Mesenchymal stem cell (in vitro differentiated cells and primary cell): ENCODE measurements around the gene PODXL.

ENCODE experiments used
- DNase-seq: peaks from one replicate; pipeline ENCODE4 v3.0.0-alpha.2; 2013
- H2AFZ ChIP-seq: one replicate; pipeline ENCODE4 v1.6.1; 2013; ENCODE audit warnings: low read depth, mild to moderate bottlenecking, control low read depth, inconsistent platforms, low read length, moderate library complexity
- H2AK5ac ChIP-seq: 2 replicates; pipeline ENCODE4 v1.6.1; 2013; ENCODE audit warnings: low read length, moderate library complexity, mild to moderate bottlenecking, inconsistent platforms; ENCODE audit not compliant: severe bottlenecking
- H2BK120ac ChIP-seq: one replicate; pipeline ENCODE4 v1.6.1; 2013; ENCODE audit warnings: low read depth, mild to moderate bottlenecking, inconsistent platforms, low read length, moderate library complexity
- H2BK12ac ChIP-seq, 2 experiments: one replicate each; pipeline ENCODE4 v1.6.1; 2013; ENCODE audit warnings: inconsistent platforms in 2 of 2, low read length in 2 of 2, mild to moderate bottlenecking in 2 of 2, moderate library complexity in 2 of 2, control low read depth in 1 of 2
- H2BK15ac ChIP-seq: one replicate; pipeline ENCODE4 v1.6.1; 2013; ENCODE audit warnings: mild to moderate bottlenecking, low read depth, inconsistent platforms; ENCODE audit not compliant: poor library complexity, severe bottlenecking
- H2BK5ac ChIP-seq: 2 replicates; pipeline ENCODE4 v1.6.1; 2013; ENCODE audit warnings: low read depth, mild to moderate bottlenecking, low read length, control low read depth, inconsistent platforms; ENCODE audit not compliant: poor library complexity, severe bottlenecking
- H3K14ac ChIP-seq, 2 experiments: one replicate each; pipeline ENCODE4 v1.6.1; 2013; ENCODE audit warnings: inconsistent platforms in 2 of 2, low read length in 2 of 2, control low read depth in 1 of 2, mild to moderate bottlenecking in 1 of 2, moderate library complexity in 1 of 2
- H3K18ac ChIP-seq, 2 experiments: one replicate each; pipeline ENCODE4 v1.6.1; 2013; ENCODE audit warnings: inconsistent platforms in 2 of 2, low read length in 2 of 2, control low read depth in 1 of 2, low read depth in 1 of 2, mild to moderate bottlenecking in 1 of 2
- H3K23ac ChIP-seq, 2 experiments: one replicate each; pipeline ENCODE4 v1.6.1; 2013; ENCODE audit warnings: inconsistent platforms in 2 of 2, low read length in 2 of 2, mild to moderate bottlenecking in 2 of 2, moderate library complexity in 2 of 2, control low read depth in 1 of 2
- H3K27ac ChIP-seq: 2 replicates; pipeline ENCODE4 v1.5.1; 2013; ENCODE audit warnings: mild to moderate bottlenecking, moderate library complexity, low read length, control low read depth, inconsistent platforms; ENCODE audit not compliant: poor library complexity, severe bottlenecking
- H3K27me3 ChIP-seq, 2 experiments: 2 replicates each; pipeline versions ENCODE4 v1.6.1 to v1.7.0; 2013; ENCODE audit warnings: low read length in 2 of 2, mild to moderate bottlenecking in 2 of 2, moderate library complexity in 2 of 2, control low read depth in 1 of 2, inconsistent platforms in 1 of 2; ENCODE audit not compliant: control insufficient read depth in 1 of 2, insufficient read depth in 1 of 2
- H3K36me3 ChIP-seq, 2 experiments: 2 replicates each; pipeline versions ENCODE4 v1.6.1 to v1.7.0; 2013; ENCODE audit warnings: low read length in 2 of 2, control low read depth in 1 of 2, inconsistent platforms in 1 of 2, low read depth in 1 of 2, mild to moderate bottlenecking in 1 of 2; ENCODE audit not compliant: insufficient read depth in 2 of 2, control insufficient read depth in 1 of 2
- H3K4ac ChIP-seq, 2 experiments: one replicate each; pipeline ENCODE4 v1.6.1; 2013; ENCODE audit warnings: inconsistent platforms in 2 of 2, low read length in 2 of 2, mild to moderate bottlenecking in 2 of 2, moderate library complexity in 2 of 2, control low read depth in 1 of 2, low read depth in 1 of 2
- H3K4me1 ChIP-seq: 2 replicates; pipeline ENCODE4 v1.6.1; 2013; ENCODE audit warnings: low read depth, low read length, control low read depth; ENCODE audit not compliant: control insufficient read depth, insufficient read depth
- H3K4me2 ChIP-seq: 2 replicates; pipeline ENCODE4 v1.6.1; 2013; ENCODE audit warnings: low read length, mild to moderate bottlenecking, inconsistent platforms; ENCODE audit not compliant: poor library complexity, severe bottlenecking
- H3K4me3 ChIP-seq, 2 experiments: 2 replicates each; pipeline versions ENCODE4 v1.5.1 to v1.7.0; 2013; ENCODE audit warnings: low read length in 2 of 2, mild to moderate bottlenecking in 2 of 2, control low read depth in 1 of 2, low read depth in 1 of 2; ENCODE audit not compliant: insufficient read depth in 1 of 2
- H3K79me1 ChIP-seq: replicated peaks from 2 replicates; pipeline ENCODE4 v1.6.1; 2013; ENCODE audit warnings: mild to moderate bottlenecking, control low read depth, low read length, inconsistent platforms; ENCODE audit not compliant: poor library complexity, severe bottlenecking
- H3K9ac ChIP-seq: 2 replicates; pipeline ENCODE4 v1.7.0; 2013; ENCODE audit warnings: mild to moderate bottlenecking, low read length, moderate library complexity
- H3K9me3 ChIP-seq: 2 replicates; pipeline ENCODE4 v1.7.0; 2013; ENCODE audit warnings: mild to moderate bottlenecking, low read length; ENCODE audit not compliant: control insufficient read depth
- H4K8ac ChIP-seq: one replicate; pipeline ENCODE4 v1.6.1; 2013; ENCODE audit warnings: inconsistent platforms, mild to moderate bottlenecking, low read length, moderate library complexity
- H4K91ac ChIP-seq: one replicate; pipeline ENCODE4 v1.6.1; 2013; ENCODE audit warnings: mild to moderate bottlenecking, low read length, inconsistent platforms
- WGBS: methylation state at CpG from one replicate; pipeline ENCODE4 v1.1.7; 2013; ENCODE audit warnings: mixed read lengths; 5-methylcytosine and 5-hydroxymethylcytosine counted together

Gene PODXL

DNA sequence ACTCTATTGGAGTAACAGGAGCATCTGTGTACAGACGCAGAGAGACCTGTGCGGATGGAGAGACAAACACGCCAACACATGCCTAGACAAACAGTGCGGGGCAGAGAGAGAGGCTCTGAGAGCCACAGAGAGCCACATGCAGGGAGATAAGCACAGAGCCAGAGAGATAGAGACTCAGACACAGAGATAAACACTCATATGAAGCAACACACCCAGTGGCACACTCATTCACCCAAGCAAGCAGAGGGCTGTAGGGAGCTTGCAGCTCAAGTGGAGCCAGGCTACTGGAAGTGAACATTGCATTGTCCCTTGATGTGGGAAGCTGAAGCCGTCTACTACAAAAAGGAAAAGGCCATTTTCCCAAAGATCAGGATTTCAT, 46.6 kb upstream of the PODXL start:
- Histone ChIP-seq H3K4me1 (peaks cover 4% of the 10 kb centered on the region), H3K14ac (no peak overlapping the region), H3K23ac (no peak overlapping the region), H3K4me2 (no peak overlapping the region), H2BK15ac (no peak overlapping the region), H2BK12ac (no peak overlapping the region), H2AK5ac (no peak overlapping the region), H3K9me3 (no peaks in the 10 kb centered on the region), H3K27me3 (peaks cover 0 to 48% of the 10 kb centered on the region in 2 experiments), H4K8ac (peak overlapping the region; percentile 19), H2BK5ac (no peak overlapping the region), H3K4me3 (no peak overlapping the region), H3K79me1 (no peaks in the 10 kb centered on the region), H3K36me3 (no peaks in the 10 kb centered on the region), H2AFZ (no peak overlapping the region), H3K27ac (no peak overlapping the region), H2BK120ac (no peak overlapping the region), H3K18ac (no peak overlapping the region), H3K9ac (no peak overlapping the region), H3K4ac (no peak overlapping the region), H4K91ac (no peak overlapping the region)
- DNase-seq: no peak
- 86% methylated on average over 4 of the region's 5 CpGs for WGBS

DNA sequence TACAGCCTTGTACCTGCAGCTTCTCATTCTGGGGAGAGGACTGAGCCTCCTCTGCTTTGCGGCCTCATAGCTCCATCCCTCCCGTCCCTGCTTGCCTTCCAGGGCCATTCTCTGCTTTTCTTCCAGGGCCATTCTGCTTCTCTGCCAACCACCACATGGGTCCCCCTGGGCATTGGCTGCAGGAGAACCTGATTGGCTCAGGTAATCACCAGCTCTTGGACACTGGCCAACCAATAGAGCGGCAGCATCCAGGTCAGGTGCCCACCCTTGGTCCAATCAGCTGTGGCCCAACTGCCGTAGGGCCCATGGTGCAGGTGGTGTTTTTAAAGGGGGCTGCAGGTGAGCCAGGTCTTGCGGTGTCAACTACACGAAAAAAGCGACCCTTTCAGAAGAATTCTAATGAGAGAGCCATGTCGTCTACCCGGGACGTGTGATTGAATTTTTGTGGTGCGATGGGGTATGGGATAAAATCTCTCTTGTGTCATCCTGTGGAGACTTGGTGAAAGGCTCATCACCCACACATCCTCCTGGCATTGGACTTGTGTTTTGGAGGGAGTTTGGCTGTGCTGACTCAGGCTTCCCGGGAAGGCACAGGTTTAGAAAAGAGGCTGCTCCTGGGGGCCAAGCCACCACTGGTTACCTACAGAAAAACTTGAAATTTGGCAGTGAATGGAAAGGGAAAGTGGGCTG, 46.0 kb upstream of the PODXL start:
- no peak overlapping the region for H2BK12ac ChIP-seq
- no peak overlapping the region for H3K9ac ChIP-seq
- no peak overlapping the region for H4K8ac ChIP-seq
- no peak overlapping the region for H3K4ac ChIP-seq
- H2BK15ac ChIP-seq: no peak overlapping the region
- no peaks in the 10 kb centered on the region for H3K79me1 ChIP-seq
- no peak overlapping the region for H2BK5ac ChIP-seq
- no peak overlapping the region for H2AK5ac ChIP-seq
- H3K4me2 ChIP-seq: no peak overlapping the region
- no peak overlapping the region for H2BK120ac ChIP-seq
- 91% methylated on average over 12 of the region's 12 CpGs for whole genome bisulfite sequencing
- no peak overlapping the region for H3K4me3 ChIP-seq
- H2AFZ ChIP-seq: no peak overlapping the region
- H3K27ac ChIP-seq: no peak overlapping the region
- peaks cover 4% of the 10 kb centered on the region for H3K4me1 ChIP-seq
- H3K9me3 ChIP-seq: no peaks in the 10 kb centered on the region
- DNase-seq: no peak
- no peak overlapping the region for H4K91ac ChIP-seq
- H3K18ac ChIP-seq: no peak overlapping the region
- H3K14ac ChIP-seq: no peak overlapping the region
- no peaks in the 10 kb centered on the region for H3K36me3 ChIP-seq
- no peak overlapping the region for H3K23ac ChIP-seq
- H3K27me3 ChIP-seq: peaks cover 0 to 44% of the 10 kb centered on the region in 2 experiments

DNA sequence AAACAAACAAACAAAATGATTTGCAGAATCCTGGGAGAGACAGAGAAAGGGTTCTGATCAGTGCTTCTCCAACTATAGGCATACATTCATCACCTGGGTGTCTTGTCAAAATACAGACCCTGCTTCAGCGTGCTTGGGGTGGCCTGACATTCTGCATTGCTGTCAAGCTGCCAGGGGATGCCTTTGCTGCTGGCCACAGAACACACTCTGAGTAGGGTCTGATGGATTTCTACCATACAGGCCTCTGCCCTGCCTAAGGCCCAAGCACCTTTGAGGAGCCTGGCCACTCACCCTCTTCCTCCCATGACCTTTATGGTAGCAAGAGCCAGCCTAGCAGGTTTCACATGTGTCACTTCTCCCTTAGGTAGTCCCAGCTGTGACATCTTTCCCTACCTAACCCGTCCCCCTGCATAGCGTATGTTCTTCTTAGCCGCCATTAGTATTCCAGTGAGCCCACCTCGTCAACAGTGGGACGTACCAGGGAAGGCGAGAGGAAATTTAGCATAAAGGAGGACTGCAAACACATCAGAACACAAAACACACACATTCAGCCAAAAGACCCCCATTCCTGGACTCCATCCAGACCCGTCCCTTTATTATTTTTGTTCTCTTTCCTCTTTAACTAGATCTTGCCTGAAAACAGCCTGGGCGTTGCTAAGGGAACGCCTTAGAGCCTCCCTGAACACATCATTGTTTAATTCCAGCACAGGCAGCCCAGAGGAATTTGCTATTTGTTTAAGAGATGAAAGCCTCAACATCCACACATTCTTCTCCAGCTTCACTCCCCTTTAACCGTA, 43.9 kb upstream of the PODXL start:
- DNase-seq: no peak
- Histone ChIP-seq H3K9me3 (no peaks in the 10 kb centered on the region), H3K4me1 (peaks cover 1% of the 10 kb centered on the region), H4K91ac (no peak overlapping the region), H2BK5ac (no peak overlapping the region), H3K14ac (no peak overlapping the region), H3K23ac (no peak overlapping the region), H2AK5ac (no peak overlapping the region), H3K9ac (no peak overlapping the region), H4K8ac (peak overlapping the region; percentile 25), H2BK120ac (no peak overlapping the region), H3K27me3 (peaks cover 0 to 27% of the 10 kb centered on the region in 2 experiments), H2BK12ac (no peak overlapping the region), H3K36me3 (no peaks in the 10 kb centered on the region), H3K18ac (no peak overlapping the region), H3K4ac (no peak overlapping the region), H3K4me2 (no peak overlapping the region), H3K79me1 (no peaks in the 10 kb centered on the region), H2AFZ (no peak overlapping the region), H3K27ac (no peak overlapping the region), H2BK15ac (no peak overlapping the region), H3K4me3 (no peak overlapping the region)
- 90% methylated on average over 11 of the region's 11 CpGs for WGBS

DNA sequence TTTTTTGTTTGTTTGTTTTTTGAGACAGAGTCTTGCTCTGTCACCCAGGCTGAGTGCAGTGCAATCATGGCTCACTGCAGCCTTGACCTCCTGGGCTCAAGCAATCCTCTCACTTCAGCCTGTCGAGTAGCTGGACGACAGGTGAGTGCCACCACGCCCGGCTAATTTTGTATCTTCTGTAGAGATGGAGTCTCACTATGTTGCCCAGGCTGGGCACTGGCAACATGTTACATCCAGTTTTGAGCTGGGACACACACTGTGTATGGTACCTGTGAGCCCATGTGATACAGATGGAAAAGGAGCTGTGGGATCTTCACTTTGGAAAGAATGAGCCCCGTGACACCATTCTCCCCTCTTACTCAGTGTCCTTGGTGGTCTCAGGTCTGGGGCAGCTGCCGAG, 40.4 kb upstream of the PODXL start:
- DNase-seq: no peak
- no peak overlapping the region for H2AFZ ChIP-seq
- no peak overlapping the region for H3K23ac ChIP-seq
- no peak overlapping the region for H3K18ac ChIP-seq
- no peaks in the 10 kb centered on the region for H3K9me3 ChIP-seq
- no peaks in the 10 kb centered on the region for H3K4me1 ChIP-seq
- H4K91ac ChIP-seq: no peak overlapping the region
- H2BK15ac ChIP-seq: no peak overlapping the region
- no peak overlapping the region for H3K27ac ChIP-seq
- H3K4me3 ChIP-seq: no peak overlapping the region
- H4K8ac ChIP-seq: no peak overlapping the region
- H2AK5ac ChIP-seq: no peak overlapping the region
- no peaks in the 10 kb centered on the region for H3K36me3 ChIP-seq
- H3K4ac ChIP-seq: no peak overlapping the region
- H3K79me1 ChIP-seq: no peaks in the 10 kb centered on the region
- no peak overlapping the region for H3K9ac ChIP-seq
- no peak overlapping the region for H2BK120ac ChIP-seq
- no peak overlapping the region for H2BK5ac ChIP-seq
- H3K4me2 ChIP-seq: no peak overlapping the region
- H3K27me3 ChIP-seq: peaks cover 2 to 3% of the 10 kb centered on the region in 2 experiments
- 97% methylated on average over 6 of the region's 6 CpGs for WGBS
- H2BK12ac ChIP-seq: no peak overlapping the region
- no peak overlapping the region for H3K14ac ChIP-seq
